GM12873 (cell line): Measurements from ENCODE around the gene LRP1-AS.

Experiments
- TF ChIP-seq, protein P1 (sequence below): IDR thresholded peaks from 2 replicates; pipeline ENCODE4 v1.5.1; 2012; ENCODE audit warnings: low read depth, mild to moderate bottlenecking, moderate library complexity, low read length, control low read depth; ENCODE audit not compliant: insufficient read depth; ENCODE audit errors: missing control alignments

LRP1-AS gene

DNA sequence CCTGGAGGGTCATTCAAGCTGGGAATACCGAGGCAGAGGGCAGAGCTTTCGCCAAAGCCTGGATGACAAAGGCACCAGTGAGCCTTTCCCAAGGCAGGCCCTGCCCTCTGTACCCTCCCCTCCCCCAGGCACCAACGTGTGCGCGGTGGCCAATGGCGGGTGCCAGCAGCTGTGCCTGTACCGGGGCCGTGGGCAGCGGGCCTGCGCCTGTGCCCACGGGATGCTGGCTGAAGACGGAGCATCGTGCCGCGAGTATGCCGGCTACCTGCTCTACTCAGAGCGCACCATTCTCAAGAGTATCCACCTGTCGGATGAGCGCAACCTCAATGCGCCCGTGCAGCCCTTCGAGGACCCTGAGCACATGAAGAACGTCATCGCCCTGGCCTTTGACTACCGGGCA, 38.0 kb upstream of the LRP1-AS start:
- TF ChIP-seq, protein P1, sequence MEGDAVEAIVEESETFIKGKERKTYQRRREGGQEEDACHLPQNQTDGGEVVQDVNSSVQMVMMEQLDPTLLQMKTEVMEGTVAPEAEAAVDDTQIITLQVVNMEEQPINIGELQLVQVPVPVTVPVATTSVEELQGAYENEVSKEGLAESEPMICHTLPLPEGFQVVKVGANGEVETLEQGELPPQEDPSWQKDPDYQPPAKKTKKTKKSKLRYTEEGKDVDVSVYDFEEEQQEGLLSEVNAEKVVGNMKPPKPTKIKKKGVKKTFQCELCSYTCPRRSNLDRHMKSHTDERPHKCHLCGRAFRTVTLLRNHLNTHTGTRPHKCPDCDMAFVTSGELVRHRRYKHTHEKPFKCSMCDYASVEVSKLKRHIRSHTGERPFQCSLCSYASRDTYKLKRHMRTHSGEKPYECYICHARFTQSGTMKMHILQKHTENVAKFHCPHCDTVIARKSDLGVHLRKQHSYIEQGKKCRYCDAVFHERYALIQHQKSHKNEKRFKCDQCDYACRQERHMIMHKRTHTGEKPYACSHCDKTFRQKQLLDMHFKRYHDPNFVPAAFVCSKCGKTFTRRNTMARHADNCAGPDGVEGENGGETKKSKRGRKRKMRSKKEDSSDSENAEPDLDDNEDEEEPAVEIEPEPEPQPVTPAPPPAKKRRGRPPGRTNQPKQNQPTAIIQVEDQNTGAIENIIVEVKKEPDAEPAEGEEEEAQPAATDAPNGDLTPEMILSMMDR, result no peak

DNA sequence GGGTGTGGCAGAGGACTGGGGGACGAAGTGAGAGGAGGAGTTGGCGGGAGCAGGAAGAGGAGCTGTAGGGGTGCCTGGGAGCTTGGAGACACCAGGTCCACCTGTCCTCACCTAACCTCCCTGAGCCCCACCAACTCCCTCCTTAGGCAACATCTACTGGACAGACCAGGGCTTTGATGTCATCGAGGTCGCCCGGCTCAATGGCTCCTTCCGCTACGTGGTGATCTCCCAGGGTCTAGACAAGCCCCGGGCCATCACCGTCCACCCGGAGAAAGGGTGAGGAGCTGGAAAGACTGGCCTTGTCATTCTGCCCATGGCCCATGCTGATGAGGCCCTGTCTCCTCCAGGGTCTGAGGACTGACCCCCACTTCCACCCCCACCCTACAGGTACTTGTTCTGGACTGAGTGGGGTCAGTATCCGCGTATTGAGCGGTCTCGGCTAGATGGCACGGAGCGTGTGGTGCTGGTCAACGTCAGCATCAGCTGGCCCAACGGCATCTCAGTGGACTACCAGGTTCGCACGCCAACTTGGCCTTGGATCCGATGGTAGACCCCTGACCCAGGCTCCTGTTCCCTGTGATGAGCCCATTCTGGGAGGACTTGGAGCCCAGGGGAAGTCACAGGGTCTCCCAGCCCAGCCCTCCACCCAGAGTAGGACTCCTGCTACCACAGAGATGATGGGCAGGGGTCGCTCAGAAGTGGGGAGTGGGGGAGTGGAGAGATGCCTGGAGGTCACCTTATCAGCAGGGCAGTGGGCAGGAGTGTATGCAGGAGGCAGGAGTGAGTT, 36.7 kb upstream of the LRP1-AS start:
- TF ChIP-seq, protein P1, result no peak

DNA sequence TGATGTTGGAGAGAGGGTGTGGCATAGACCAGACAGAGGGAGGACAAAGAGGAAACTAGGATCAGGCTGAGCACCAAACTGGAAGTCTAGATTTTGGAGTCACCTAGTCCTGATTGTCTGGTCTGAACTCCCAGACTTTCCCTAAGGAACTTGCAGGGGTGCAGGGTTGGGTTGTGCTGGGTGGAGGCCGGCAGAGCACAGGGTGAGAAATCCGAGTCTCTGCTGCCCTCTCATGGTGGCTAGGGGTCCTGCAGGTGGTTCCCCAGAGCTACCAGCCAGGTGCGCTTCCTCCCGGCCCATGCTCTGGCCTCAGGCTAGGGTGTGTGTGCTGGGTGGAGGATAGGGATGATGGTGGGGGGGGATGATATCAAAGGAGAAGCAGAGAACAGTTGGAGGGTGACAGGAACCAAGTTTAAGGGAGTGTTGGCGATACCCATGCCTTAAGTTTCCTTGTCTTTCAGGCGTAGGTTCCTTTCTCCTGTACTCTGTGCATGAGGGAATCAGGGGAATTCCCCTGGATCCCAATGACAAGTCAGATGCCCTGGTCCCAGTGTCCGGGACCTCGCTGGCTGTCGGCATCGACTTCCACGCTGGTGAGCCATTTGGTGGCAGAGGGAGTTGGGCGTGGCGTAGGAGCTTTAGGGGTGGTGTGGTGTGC, 35.6 kb upstream of the LRP1-AS start:
- TF ChIP-seq, protein P1, result peak; percentile 98

DNA sequence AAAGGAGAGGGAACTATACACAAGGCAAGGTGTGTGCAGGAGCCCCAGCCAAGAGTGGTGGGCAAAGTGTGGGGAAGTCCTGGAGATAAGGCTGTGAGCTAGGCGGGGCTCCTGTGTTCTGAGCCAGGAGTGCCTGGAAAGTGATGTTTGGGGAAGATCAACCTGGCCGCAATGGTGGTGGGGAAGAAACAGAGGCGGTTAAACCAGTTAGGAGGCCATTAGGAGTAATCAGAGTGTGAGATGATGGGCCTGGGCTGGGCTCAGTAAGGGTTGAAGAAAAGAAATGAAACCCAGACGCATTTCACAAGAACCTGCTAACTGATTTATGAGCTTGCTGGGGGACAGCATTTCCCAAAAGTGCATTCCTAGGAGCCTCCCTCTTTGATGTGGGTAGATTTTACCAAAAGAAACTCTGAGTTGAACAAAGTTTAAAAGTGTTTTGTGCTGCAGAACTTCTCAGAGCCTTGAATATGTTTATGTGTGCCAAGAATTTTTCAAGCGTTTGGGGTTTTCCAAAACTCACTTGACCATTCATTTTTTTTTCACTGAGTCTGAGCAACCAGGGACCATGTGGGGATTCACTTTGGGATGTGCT, 34.2 kb upstream of the LRP1-AS start:
- TF ChIP-seq, protein P1, result no peak

DNA sequence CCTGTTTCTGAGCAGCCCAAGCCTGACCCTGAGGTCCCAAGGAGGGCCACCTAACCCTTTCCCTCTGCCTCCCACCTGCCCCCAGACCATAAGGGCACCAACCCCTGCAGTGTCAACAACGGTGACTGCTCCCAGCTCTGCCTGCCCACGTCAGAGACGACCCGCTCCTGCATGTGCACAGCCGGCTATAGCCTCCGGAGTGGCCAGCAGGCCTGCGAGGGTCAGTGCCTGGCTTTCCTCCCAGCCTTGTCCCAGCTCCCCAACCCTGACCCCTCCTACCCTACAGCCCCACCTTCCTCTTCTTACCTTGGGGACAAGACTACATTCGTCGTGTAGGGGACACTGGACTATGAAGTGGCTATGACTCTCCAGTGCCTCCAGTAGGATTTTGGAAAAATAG, 33.7 kb upstream of the LRP1-AS start:
- TF ChIP-seq, protein P1, result no peak

DNA sequence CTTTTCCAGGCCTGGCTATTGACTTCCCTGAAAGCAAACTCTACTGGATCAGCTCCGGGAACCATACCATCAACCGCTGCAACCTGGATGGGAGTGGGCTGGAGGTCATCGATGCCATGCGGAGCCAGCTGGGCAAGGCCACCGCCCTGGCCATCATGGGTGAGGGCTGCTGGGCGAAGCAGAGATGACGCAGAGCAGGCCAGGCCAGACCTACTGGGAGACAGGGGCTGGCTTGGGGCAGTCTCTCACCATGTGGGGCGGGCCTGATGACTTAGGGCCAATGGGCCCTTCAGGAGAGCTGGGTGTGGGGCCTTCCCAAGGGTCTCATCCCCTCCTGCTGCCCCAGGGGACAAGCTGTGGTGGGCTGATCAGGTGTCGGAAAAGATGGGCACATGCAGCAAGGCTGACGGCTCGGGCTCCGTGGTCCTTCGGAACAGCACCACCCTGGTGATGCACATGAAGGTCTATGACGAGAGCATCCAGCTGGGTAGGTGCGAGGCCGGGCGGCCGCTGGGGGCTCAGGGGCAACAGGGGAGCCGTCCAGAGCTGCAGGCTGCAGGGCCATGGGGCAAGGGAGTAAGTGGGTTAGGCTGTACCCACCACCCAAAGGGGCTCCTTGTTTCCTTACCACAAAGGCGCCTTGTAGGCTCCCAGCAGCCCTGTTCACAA, 33.0 kb upstream of the LRP1-AS start:
- TF ChIP-seq, protein P1, result no peak

DNA sequence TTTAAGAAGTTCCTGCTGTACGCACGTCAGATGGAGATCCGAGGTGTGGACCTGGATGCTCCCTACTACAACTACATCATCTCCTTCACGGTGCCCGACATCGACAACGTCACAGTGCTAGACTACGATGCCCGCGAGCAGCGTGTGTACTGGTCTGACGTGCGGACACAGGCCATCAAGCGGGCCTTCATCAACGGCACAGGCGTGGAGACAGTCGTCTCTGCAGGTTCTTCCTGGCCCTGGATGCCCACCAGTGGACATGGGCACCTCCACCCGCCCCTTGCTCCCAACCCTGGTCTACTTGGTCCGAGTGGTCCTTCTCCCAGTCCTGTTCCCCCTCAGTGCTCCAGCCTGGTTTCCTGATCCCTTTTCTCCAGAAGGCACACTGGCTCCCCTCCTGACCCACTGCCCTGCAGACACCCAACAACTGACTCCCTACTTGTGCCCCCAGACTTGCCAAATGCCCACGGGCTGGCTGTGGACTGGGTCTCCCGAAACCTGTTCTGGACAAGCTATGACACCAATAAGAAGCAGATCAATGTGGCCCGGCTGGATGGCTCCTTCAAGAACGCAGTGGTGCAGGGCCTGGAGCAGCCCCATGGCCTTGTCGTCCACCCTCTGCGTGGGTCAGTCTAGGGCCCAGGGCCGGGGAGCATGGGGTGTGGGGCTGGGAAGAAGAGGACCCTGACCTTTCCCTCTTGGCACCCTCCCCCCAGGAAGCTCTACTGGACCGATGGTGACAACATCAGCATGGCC, 32.1 kb upstream of the LRP1-AS start:
- TF ChIP-seq, protein P1, result no peak
